SIG-M5 treated with dmso at 0.1 percent for 504 hours (cell line): ENCODE data around the gene BAD.
A peak's percentile ranks its signal among the peaks of the same experiment; 100 is the strongest.
"Not testable (repeated sequence)": the region's sequence is repeated elsewhere in the genome, so short reads cannot be mapped to it uniquely, and the experiment has no call there.

Experiments used
- DNase-seq: peaks from one replicate; lab custom pipeline; 2025; ENCODE audit not compliant: unreplicated experiment; lab: John Stamatoyannopoulos, UW

BAD gene

DNA sequence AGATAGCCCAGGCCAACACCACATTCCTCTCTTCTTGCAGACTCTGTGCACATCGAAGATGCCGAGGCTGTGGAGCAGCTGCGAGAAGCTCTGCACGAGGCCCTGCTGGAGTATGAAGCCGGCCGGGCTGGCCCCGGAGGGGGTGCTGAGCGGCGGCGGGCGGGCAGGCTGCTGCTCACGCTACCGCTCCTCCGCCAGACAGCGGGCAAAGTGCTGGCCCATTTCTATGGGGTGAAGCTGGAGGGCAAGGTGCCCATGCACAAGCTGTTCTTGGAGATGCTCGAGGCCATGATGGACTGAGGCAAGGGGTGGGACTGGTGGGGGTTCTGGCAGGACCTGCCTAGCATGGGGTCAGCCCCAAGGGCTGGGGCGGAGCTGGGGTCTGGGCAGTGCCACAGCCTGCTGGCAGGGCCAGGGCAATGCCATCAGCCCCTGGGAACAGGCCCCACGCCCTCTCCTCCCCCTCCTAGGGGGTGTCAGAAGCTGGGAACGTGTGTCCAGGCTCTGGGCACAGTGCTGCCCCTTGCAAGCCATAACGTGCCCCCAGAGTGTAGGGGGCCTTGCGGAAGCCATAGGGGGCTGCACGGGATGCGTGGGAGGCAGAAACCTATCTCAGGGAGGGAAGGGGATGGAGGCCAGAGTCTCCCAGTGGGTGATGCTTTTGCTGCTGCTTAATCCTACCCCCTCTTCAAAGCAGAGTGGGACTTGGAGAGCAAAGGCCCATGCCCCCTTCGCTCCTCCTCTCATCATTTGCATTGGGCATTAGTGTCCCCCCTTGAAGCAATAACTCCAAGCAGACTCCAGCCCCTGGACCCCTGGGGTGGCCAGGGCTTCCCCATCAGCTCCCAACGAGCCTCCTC is 31.4 kb upstream of the BAD start:
- DNase-seq: not testable (repeated sequence)

DNA sequence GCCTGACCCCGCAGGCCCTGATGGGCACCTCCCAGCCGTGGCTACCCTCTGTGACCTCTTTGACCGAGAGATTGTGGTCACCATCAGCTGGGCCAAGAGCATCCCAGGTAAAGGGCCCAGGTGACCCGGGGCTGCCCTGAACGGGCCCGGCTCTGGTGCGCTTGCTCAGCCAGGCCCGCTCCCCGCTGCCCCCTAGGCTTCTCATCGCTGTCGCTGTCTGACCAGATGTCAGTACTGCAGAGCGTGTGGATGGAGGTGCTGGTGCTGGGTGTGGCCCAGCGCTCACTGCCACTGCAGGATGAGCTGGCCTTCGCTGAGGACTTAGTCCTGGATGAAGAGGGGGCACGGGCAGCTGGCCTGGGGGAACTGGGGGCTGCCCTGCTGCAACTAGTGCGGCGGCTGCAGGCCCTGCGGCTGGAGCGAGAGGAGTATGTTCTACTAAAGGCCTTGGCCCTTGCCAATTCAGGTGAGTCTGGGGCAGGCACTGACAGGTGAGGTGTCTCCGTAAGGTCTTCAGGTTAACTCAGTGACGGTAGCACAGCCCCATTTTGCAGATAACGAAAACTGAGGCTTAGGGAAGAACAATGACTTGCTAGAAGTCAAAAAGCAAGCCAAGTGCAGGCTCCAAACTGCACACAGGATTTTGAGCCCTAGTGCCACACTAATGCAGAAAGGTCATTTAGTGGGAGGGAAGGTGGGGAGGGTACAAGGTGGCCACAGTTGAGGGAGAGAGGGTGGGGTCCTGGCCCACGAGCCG is 30.5 kb upstream of the BAD start:
- DNase-seq: no peak

DNA sequence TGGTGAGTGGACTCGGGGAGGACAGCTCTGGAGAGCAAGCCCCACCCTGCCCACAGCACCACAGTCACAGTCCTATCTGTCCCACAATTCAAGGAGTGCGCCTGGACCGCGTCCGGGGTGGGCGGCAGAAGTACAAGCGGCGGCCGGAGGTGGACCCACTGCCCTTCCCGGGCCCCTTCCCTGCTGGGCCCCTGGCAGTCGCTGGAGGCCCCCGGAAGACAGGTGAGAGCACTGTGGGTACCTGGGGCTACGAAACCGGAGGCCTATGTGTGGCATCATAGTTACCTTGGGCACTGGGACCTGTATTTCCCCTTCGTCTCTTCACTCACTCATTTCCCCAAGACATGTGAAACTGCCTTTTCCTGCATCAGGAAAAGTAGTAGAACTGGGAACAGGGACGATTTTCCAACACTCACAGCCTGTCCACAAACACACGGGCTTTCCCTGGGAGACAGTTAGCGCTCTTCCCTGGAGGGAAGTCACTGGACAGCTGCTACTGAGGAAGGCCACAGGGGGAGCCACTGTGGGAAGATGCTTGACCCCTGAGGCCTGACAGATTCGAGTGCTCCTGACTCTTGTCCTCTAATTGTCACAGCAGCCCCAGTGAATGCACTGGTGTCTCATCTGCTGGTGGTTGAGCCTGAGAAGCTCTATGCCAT is 29.8 kb upstream of the BAD start:
- no peak for DNase-seq

DNA sequence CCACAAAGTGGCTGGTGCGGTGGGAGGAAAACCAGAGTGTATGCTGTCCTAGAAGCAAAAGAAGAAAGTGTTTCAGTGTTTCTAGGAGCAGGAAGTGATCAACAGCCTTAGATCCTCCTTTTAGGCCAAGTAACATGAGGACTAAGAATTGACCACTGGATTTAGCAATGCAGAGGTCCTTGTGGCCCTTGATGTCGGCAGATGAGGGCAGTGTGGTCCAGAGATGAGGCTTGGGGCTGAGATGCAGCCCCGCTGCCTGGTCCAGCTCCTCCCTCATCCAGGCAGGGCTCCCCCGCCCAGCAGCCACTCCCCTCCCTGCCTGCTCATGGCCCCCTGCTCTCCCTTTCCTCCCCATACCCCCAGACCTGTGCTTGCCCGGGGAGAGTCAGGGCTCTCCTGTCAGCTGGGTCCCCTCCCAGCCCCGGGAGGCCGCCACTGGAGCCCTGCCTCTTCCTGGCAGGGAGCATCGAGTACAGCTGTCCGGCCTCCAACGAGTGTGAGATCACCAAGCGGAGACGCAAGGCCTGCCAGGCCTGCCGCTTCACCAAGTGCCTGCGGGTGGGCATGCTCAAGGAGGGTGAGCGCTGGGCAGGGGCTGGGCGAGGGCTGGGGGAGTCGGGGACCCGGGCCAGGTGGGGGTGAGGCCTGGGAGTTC is 29.2 kb upstream of the BAD start:
- no peak for DNase-seq

DNA sequence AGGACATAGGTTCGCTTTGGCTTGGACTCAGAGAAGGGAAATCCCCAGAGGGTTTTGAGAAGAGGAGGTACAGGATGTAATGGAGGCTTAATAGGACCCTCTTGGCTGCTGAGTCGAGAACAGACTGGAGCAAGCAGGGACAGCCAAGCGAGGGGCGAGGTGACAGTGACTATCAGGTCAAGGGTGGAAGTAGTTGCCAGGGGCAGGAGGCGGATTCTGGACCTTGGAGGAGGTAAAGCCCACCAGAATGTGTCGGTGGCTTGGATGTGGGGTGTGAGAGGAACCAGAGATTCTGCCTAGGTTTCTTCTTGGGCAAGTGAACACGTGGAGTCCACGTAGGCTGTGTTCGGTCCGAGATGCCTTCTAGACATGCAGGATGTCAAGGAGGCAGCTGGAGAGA is 28.5 kb upstream of the BAD start:
- DNase-seq: no peak

DNA sequence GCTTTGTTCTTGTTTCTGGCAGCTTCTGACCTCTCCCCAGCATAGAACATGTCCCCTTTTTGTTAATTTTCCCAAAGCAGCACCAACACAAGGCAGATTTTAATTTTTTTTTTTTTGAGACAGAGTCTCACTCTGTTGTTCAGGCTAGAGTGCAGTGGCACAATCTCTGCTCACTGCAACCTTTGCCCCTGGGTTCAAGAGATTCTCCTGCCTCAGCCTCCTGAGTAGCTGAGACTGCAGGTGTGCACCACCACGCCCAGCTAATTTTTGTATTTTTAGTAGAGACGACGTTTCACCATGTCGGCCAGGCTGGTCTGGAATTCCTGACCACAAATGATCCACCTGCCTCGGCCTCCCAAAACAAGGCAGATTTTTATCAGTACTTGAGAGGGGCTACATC is 23.3 kb upstream of the BAD start:
- DNase-seq: not testable (repeated sequence)

DNA sequence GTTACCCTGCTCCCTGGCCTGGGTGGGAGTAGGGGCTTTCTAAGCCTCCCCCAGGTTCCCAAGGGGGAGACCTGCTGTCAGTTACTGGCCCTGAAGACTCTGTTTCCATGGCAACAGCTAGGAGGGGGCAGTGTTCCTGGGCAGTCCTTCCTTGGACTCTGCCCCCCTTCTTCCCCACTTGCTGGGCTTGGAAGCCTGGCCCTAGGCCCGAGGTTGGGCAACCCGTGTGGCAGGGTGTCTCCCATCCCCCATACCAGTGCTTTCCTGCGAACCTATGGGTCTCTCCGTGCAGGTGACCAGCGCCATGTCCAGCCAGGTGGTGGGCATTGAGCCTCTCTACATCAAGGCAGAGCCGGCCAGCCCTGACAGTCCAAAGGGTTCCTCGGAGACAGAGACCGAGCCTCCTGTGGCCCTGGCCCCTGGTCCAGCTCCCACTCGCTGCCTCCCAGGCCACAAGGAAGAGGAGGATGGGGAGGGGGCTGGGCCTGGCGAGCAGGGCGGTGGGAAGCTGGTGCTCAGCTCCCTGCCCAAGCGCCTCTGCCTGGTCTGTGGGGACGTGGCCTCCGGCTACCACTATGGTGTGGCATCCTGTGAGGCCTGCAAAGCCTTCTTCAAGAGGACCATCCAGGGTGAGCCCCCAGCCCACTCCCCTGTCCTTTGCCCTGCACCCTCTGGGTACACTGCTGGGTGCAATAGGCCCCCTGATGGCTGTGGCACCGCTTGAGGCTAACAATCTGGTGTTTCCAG is 22.6 kb upstream of the BAD start:
- no peak for DNase-seq

DNA sequence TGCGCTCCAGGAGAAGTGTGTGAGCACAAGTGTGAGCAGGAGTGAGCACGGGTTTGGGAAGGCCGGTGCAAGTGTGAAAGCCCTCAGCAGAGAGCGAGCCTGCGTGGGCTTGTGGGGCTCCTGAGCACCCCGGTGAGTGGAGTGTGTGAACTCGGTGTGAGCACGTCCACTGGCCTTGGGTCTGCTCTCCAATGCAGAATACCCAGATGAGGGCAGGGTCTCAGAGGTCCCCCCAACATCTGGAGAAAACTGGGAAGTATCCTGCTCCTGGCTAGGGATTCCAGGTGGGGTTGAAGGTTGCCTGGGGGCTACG is 22.1 kb upstream of the BAD start:
- DNase-seq: no peak

DNA sequence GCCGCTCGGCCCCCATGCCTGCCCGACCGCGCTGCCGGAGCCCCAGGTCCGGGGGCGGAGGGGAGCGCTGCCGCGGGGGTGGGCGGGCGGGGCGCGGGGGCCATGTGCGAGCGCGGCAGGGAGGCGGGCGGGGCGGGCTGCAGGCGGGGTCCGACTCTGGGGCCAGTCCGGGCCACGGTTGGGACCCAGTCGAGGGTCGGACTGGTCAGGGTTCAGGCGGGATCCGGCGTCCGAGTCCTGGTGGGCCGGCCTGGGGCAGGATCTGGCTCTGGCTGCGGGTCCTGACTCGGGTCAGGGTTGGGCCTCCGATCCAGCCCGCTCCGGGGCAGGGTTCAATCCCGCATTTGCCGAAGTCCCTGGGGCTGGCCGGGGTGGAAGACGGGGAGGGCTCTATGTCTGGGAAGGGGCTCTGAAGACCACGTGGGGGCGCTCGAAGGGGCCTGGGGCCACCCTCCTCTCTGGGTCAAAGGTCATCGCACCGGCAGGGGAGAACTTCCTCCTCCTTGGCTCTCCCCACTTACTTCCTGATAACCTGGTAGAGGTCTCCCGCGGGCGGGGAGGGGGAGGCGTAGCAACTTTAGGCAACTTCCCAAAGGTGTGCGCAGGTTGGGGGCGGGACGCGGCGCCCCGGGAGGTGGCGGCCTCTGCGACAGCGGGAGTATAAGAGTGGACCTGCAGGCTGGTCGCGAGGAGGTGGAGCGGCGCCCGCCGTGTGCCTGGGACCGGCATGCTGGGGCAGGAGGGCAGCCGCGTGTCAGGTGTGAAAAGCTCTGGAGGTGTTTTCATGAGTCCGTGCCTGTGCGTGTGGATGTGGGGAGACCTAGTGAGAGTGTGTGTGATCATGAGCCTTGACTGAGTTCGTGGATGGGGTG is 21.5 kb upstream of the BAD start:
- DNase-seq: peak; percentile 77

DNA sequence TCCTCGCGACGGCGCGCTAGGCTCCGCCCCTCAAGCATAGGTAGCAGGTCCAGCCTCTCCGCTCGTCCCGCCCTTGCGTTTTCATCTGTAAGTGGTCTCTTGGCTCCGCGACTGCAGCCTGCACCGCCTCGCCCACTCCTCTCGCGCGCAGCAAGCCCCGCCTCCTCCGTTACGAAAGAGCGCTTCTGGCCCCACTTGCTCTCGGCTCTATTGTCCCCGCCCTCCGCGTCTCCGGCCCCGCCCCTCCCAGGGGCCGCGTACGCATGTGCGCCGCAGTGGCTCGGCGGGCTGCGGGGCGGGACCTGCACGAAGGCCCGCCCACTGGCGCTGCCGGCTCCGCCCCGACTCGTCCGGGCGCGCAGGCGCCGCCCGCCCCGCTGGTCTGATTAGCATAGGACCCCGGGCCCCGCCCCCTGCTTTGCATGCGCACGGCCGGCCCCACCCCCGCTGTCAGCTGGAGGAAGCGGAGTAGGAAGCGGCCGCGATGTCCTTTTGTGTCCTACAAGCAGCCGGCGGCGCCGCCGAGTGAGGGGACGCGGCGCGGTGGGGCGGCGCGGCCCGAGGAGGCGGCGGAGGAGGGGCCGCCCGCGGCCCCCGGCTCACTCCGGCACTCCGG is 20.7 kb upstream of the BAD start, which contains the start of gene ESRRA:
Gene ESRRA (plus strand): TSS at position 450 of the 616 bp plus-strand sequence. CDS start 1,656 bp downstream, outside the sequence.
- peak; percentile 98 for DNase-seq

DNA sequence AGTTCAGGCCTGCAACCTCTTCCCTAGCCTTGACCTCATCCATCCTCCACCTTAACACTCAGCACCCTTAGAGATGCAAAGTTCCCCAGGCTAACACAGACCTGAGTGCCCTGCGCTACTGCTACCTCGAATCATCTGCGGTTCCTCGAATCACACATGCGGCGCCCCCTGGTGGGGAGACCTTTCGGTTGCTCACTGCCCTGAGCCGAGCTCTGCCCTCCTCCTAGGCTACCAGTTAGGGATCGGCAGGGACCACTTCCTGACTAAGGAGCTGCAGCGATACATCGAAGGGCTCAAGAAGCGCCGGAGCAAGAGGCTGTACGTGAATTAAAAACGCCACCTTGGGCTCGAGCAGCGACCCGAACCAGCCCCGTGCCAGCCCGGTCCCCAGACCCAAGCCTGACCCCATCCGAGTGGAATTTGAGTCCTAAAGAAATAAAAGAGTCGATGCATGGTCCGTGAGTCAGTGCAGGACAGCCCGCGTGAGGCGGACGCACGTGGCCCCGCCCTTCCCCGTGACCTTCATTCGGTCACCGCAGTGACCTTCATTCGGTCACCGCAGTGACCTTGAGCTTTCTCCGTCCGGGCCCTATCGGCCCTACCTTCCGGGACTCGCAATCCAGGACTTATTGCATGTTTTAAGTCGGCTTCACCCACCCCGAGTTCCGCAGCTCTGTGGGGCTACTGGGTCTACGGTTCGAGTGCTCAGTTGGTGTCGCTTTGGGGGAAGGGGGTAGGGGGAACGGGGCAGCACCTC is 20.0 kb upstream of the BAD start:
- peak; percentile 89 for DNase-seq

DNA sequence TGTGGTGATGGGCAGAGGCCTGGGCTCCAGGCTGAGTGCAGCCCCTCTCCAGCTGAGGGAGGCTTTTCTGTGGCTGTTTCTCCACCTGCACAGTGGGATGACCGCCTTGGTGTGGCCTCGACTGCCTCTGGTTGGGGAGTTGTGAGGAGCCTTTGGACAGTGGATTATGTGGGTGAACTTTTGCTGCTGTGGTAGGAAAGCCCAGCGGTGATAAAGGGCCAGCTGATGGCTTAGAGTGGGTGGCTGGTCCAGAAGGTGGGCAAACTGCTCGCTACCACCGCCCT is 19.5 kb upstream of the BAD start:
- no peak for DNase-seq

DNA sequence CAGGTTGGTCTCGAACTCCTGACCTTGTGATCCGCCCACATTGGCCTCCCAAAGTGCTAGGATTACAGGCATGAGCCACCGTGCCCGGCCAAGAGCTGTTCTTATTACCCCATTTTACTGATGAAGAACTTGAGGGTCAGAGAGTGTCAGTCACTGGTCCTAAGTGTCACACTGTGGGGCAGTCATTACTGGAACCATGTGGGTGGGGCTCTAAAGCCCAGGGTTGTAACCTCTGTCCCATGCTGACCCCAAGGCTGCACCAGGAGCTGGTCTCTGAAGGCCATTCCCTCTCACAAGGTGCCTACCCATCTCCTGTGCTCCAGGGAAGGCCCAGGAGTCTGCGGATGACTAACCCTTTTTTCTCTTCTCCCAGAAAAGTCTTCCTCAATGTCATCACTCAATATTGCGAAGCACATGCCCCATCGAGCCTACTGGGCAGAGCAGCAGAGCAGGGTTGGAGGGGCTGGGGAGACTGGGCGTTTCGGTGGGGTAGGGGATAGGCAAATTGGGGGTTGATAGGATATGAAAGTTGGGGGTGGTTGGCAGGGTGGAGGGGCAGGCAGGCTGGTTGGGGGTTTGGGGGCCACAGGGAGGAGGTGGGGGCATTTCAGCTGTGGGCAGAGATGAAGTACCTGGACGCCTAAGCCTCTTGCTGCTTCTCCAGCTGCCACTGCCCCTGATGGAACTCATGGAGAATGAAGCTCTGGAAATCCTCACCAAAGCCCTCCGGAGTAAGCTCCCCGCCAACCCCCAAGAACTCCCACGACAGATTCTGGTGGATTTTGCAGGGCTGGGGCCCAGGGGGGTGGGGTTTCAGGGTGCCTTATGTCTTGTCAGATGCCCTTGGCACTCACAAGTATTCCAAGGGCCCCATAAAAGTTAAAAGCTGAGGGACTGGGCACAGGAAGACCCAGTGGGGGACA is 18.9 kb upstream of the BAD start:
- no peak for DNase-seq

DNA sequence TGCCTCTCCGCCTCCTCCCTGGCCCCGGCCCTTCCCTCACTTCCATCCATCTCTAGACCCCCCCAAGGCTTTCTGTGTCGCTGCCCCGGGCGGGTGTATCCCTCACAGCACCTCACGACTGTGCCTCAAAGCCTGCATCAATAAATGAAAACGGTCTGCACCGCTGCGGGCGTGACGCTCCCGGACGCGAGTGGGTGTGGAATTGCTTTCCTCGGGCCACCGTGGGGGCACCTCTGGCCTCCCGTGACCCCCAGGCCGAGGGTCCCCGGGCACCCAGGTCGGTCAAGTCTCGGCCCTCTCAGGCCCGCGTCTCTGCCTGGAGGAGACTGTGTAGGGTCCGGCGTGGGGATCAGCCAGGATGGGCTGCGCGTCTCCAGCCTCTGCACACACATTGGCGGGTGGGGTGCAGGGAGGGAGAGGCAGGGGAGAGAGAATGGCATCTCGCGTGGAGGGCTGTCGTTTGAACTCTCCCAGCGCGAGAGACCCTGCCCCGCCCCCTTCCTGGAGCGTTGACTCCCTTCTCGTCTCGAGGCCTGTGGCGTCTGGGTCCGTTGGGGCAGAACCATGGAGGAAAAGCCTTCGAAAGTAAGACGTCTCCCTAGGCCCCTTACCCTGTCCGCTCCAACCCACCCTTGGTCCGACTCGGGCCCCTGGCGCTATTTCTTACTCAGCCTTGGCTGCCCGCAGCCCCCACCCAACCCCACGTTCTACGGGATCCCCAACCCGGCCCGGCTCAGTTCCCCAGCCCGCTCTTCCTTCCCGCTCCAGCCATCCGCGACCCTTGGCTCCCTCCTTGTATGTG is 15.6 kb upstream of the BAD start, which contains the start of gene CATSPERZ:
Gene CATSPERZ (plus strand): TSS at position 512 of the 802 bp plus-strand sequence. CDS start 53 bp downstream, at position 565.
- DNase-seq: no peak

DNA sequence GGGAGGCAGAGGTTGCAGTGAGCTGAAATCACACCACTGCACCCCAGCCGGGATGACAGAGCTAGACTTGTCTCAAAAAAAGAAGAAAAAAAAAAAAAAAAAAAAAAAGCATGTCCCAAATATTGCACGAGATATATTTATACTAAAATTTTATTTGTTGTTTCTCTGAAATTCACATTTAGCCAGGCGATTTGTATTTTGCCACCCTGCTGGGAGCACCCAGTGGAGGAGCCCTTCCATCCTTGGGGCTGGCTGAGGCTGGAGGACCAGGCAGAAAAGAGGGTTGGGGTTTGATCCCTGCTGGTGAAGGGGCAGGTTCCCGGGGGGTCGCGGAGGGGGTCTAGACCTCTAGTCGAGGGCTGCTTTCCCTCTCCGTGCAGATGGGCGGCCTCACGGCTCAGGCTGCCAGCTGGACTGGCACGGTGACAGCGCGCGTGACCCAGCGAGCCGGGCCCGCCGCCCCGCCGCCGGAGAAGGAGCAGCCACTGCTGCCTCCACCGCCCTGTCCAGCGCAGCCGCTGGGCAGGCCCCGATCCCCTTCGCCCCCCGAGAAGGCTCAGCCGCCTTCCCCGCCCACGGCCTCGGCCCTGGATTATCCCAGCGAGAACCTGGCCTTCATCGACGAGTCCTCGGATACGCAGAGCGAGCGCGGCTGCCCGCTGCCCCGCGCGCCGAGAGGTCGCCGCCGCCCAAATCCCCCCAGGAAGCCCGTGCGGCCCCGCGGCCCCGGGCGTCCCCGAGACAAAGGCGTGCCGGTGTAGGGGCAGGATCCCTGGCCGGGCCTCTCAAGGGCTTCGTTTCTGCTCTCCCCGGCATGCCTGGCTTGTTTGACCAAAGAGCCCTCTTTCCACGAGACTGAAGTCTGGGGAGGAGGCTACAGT is 14.7 kb upstream of the BAD start:
- no peak for DNase-seq
